Smooth muscle cell (in vitro differentiated cells): ENCODE results near the gene DNAAF8. TPM values are rescaled to one million over a fixed set of nuclear protein-coding genes. Genes with fewer than 3 reads are reported as not detected.
"Not testable (repeated sequence)": the region's sequence is repeated elsewhere in the genome, so short reads cannot be mapped to it uniquely, and the experiment has no call there.

Experiments used
- DNase-seq: peaks from one replicate; lab custom pipeline; 2025; ENCODE audit not compliant: unreplicated experiment; lab: John Stamatoyannopoulos, UW
- H2AFZ ChIP-seq: fragments of 200-600 bp; sonication (generic); 2 replicates; pipeline ENCODE4 v1.6.0; 2016; ENCODE audit warnings: antibody characterized with exemption, low read depth, mild to moderate bottlenecking
- H3F3A ChIP-seq: fragments of 200-600 bp; sonication (generic); 2 replicates; pipeline ENCODE4 v1.6.0; 2017; ENCODE audit warnings: antibody characterized with exemption, low read depth
- H3K27ac ChIP-seq: fragments of 200-600 bp; sonication (generic); 2 replicates; pipeline ENCODE4 v1.5.1; 2016; ENCODE audit warnings: low read depth, mild to moderate bottlenecking
- H3K27me3 ChIP-seq: fragments of 200-600 bp; sonication (generic); 2 replicates; pipeline ENCODE4 v1.6.1; 2016; ENCODE audit warnings: low read depth, mild to moderate bottlenecking
- H3K36me3 ChIP-seq: fragments of 200-600 bp; sonication (generic); 2 replicates; pipeline ENCODE4 v1.5.1; 2016; ENCODE audit warnings: low read depth
- H3K4me1 ChIP-seq: fragments of 200-600 bp; sonication (generic); 2 replicates; pipeline ENCODE4 v1.5.1; 2016; ENCODE audit warnings: low read depth
- H3K4me2 ChIP-seq: fragments of 200-600 bp; sonication (generic); 2 replicates; pipeline ENCODE4 v1.6.0; 2016; ENCODE audit warnings: mild to moderate bottlenecking
- H3K4me3 ChIP-seq: fragments of 200-600 bp; sonication (generic); 2 replicates; pipeline ENCODE4 v1.5.1; 2016; ENCODE audit warnings: mild to moderate bottlenecking
- H3K79me2 ChIP-seq: fragments of 200-600 bp; sonication (generic); 2 replicates; pipeline ENCODE4 v1.6.0; 2016; ENCODE audit warnings: low read depth, mild to moderate bottlenecking
- H3K9ac ChIP-seq: fragments of 200-600 bp; sonication (generic); 2 replicates; pipeline ENCODE4 v1.6.0; 2016; ENCODE audit warnings: low read depth
- H3K9me3 ChIP-seq: fragments of 200-600 bp; sonication (generic); replicated peaks from 2 replicates; pipeline ENCODE4 v1.5.1; 2016; ENCODE audit warnings: low read depth
- H4K20me1 ChIP-seq: fragments of 200-600 bp; sonication (generic); 2 replicates; pipeline ENCODE4 v1.6.0; 2016; ENCODE audit warnings: low read depth
- WGBS: methylation state at CpG from one replicate; pipeline ENCODE4 v1.1.7; 2016; ENCODE audit warnings: low lambda C conversion rate; 5-methylcytosine and 5-hydroxymethylcytosine counted together
- polyA plus RNA-seq: library from polyadenylated mRNA; unstranded; fragments of >200 nt; fragmentation: Nextera tagmentation; extraction: Ambion mirVana; gene quantifications from 2 replicates; pipeline ENCODE4 v1.2.1, GENCODE V29; 2016
- total RNA-seq: library from RNA; depleted of rRNA; stranded (reverse); fragments of >200 nt; gene quantifications from 2 replicates; pipeline ENCODE4 v1.2.3, GENCODE V29; 2014
- TF ChIP-seq, protein P1 (sequence below): fragments of 200-600 bp; sonication (generic); IDR thresholded peaks from 2 replicates; pipeline ENCODE4 v1.5.1; 2017; ENCODE audit warnings: borderline replicate concordance, mild to moderate bottlenecking, antibody characterized with exemption; ENCODE audit not compliant: insufficient read depth, poor library complexity, severe bottlenecking

DNAAF8 gene
- total and polyA plus RNA-seq, 2 experiments from 2014 or later = 2.9 TPM; not detected in 1

DNA sequence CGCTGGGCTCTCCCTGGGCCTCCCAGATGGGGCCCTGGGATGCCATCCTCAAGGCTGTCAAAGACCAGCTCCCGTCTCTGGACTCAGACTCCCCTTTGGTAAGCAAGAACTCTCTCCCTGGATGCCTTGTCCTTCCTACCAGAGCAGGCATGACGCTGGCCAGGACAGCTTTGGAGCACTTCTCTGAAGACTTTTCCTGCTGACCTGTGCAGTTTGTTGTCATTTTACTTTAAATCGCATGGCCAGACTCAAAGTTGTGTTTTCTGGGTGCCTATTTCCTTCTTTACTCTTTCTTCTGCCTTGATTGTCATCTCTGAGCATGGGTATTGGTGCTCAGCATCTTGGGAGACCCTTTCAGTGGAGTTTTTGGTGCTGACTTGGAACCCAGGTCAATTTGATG lies 2.2 kb downstream of the DNAAF8 start:
- Histone ChIP-seq H3K79me2 (peaks cover 8% of the 10 kb centered on the region), H3K9ac (no peak overlapping the region), H3K36me3 (no peaks in the 10 kb centered on the region), H3K27me3 (no peaks in the 10 kb centered on the region), H4K20me1 (no peaks in the 10 kb centered on the region), H3K27ac (no peak overlapping the region), H3K9me3 (no peaks in the 10 kb centered on the region), H3F3A (peaks cover 3% of the 10 kb centered on the region), H2AFZ (no peak overlapping the region), H3K4me1 (peaks cover 6% of the 10 kb centered on the region), H3K4me3 (no peak overlapping the region), H3K4me2 (no peak overlapping the region)
- whole genome bisulfite sequencing = 95% methylated on average over 4 of the region's 4 CpGs
- TF ChIP-seq, protein P1, sequence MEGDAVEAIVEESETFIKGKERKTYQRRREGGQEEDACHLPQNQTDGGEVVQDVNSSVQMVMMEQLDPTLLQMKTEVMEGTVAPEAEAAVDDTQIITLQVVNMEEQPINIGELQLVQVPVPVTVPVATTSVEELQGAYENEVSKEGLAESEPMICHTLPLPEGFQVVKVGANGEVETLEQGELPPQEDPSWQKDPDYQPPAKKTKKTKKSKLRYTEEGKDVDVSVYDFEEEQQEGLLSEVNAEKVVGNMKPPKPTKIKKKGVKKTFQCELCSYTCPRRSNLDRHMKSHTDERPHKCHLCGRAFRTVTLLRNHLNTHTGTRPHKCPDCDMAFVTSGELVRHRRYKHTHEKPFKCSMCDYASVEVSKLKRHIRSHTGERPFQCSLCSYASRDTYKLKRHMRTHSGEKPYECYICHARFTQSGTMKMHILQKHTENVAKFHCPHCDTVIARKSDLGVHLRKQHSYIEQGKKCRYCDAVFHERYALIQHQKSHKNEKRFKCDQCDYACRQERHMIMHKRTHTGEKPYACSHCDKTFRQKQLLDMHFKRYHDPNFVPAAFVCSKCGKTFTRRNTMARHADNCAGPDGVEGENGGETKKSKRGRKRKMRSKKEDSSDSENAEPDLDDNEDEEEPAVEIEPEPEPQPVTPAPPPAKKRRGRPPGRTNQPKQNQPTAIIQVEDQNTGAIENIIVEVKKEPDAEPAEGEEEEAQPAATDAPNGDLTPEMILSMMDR = no peak
- no peak for DNase-seq

DNA sequence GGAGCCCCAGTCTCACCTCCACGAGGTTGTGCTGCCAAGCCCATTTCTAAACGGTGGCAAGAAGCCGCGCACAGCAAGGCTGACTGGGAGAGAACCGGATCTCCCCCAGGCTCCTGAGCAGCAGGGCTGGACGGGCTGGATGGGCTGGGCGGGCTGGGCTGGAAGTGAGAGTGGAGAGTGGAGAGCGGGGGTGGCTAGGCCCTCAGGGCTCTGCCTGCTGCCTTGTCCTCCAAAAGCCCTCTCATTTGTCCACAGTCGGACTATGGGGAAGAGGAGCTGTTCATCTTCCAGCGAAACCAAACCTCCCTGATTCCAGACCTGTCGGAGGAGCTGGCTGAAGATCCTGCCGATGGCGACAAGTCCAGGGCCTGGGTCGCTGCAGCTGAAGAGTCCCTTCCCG lies 3.2 kb downstream of the DNAAF8 start:
- TF ChIP-seq, protein P1 = no peak
- no peak overlapping the region for H2AFZ ChIP-seq
- no peak for DNase-seq

DNA sequence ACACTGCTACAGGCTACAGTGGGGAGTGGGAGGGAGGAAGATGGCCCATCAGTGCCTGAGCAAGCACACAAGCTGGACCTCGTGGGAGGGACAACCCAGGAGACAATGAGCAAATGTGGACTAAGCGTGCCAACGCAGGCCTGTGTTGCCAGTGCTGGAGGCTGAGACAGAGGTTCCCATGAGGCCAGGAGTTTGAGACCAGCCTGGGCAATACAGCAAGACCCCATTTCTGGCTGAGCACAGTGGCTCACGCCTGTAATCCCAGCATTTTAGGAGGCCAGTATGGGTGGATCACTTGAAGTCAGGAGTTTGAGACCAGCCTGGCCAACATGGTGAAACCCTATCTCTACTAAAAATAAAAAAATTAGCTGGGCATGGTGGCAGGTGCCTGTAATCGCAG lies 4.0 kb downstream of the DNAAF8 start:
- H4K20me1 ChIP-seq, H3F3A ChIP-seq, DNase-seq, H3K9me3 ChIP-seq, H3K36me3 ChIP-seq, H3K9ac ChIP-seq, H3K27me3 ChIP-seq, H3K4me3 ChIP-seq, H3K79me2 ChIP-seq, H3K27ac ChIP-seq, H3K4me1 ChIP-seq, H3K4me2 ChIP-seq, H2AFZ ChIP-seq: not testable (repeated sequence)
- WGBS = 81% methylated on average over 5 of the region's 5 CpGs

More for the DNA sequence above, 3.2 kb downstream of the DNAAF8 start:
- Histone ChIP-seq H3K27me3 (no peaks in the 10 kb centered on the region), H3K27ac (no peak overlapping the region), H3F3A (peaks cover 3% of the 10 kb centered on the region), H3K4me2 (no peak overlapping the region), H4K20me1 (no peaks in the 10 kb centered on the region), H3K4me3 (no peak overlapping the region), H3K79me2 (peaks cover 8% of the 10 kb centered on the region), H3K4me1 (peaks cover 6% of the 10 kb centered on the region), H3K9ac (no peak overlapping the region), H3K9me3 (no peaks in the 10 kb centered on the region), H3K36me3 (no peaks in the 10 kb centered on the region)
- 69% methylated on average over 15 of the region's 15 CpGs for WGBS

DNA sequence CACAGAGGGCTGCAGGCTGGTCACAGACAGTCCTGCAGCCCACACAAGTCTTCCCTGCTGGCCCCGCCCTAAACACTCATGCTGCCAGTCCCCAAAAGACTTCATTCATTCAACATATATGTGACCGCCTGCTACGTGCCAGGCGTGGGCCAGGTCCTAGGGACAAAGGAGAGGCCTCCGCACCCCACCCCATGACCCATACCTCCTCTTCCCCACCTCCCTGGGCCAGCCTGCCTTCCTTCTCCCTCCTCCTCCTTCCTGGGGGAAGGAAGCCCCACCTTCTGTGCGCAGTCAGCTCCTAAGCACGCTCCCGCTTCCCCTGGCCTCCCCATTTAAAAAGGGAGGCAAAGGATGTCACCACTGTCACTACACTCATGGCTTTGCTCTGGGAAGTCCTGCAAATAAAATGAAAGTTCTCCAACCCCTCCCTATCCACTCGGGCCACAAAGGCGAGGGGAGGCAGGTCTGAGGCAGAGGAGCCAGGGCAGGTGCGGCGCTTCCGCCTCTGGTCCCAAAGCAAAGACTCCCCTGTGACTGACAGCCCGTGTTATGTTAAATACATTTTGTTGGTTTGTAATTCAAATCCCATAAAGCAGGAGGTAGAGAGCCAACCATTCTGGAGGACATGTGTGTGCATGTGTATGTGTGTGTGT lies 9.0 kb downstream of the DNAAF8 start:
- no peak overlapping the region for H3K27ac ChIP-seq
- no peaks in the 10 kb centered on the region for H3K79me2 ChIP-seq
- H3K4me3 ChIP-seq = no peak overlapping the region
- no peak overlapping the region for H3K9ac ChIP-seq
- H3K36me3 ChIP-seq = no peaks in the 10 kb centered on the region
- no peak overlapping the region for H2AFZ ChIP-seq
- no peaks in the 10 kb centered on the region for H3K27me3 ChIP-seq
- H3K4me1 ChIP-seq = no peaks in the 10 kb centered on the region
- H4K20me1 ChIP-seq = no peaks in the 10 kb centered on the region
- H3K4me2 ChIP-seq = peak overlapping the region; percentile 22
- H3K9me3 ChIP-seq = no peaks in the 10 kb centered on the region
- H3F3A ChIP-seq = no peaks in the 10 kb centered on the region
- WGBS = 59% methylated on average over 13 of the region's 14 CpGs
- no peak for DNase-seq
- TF ChIP-seq, protein P1 = no peak
